HUDEP-2 (cell line): ENCODE results near the gene C4orf17.

Source experiments
- DNase-seq, 76 experiments: peaks; one replicate each; lab custom pipeline; 2025; ENCODE audit not compliant: unreplicated experiment in 76 of 76; lab: John Stamatoyannopoulos, UW

C4orf17 gene

GRCh38 chr4:99536271-99536670 is 25.4 kb downstream of the C4orf17 start:
- DNase-seq, result no peak

GRCh38 chr4:99536848-99537247 is 26.0 kb downstream of the C4orf17 start:
- DNase-seq, result no peak

- DNase-seq, result no peak
These were observed 26.9 kb downstream of the C4orf17 start for GRCh38 chr4:99537674-99538073.

- DNase-seq, result no peak
These were observed 29.6 kb downstream of the C4orf17 start for GRCh38 chr4:99540277-99540939.

- no peak for DNase-seq
These were observed 42.1 kb downstream of the C4orf17 start for GRCh38 chr4:99552872-99553271.

GRCh38 chr4:99563310-99564186 is 52.7 kb downstream of the C4orf17 start, which contains the start of gene TRMT10A:
Gene TRMT10A (minus strand): TSS chr4:99564039. CDS start chr4:99559338, 4,701 bp downstream.
- peak; percentile 48 to 96 (median 91) for DNase-seq

- no peak for DNase-seq
These were observed 54.1 kb downstream of the C4orf17 start for GRCh38 chr4:99564921-99565320.

GRCh38 chr4:99571883-99572282 is 61.1 kb downstream of the C4orf17 start:
- DNase-seq, result no peak

GRCh38 chr4:99572527-99573240 is 61.9 kb downstream of the C4orf17 start:
- DNase-seq, result no peak

- DNase-seq, result no peak
These were observed 63.0 kb downstream of the C4orf17 start for GRCh38 chr4:99573735-99574368.

GRCh38 chr4:99574530-99575324 is 63.9 kb downstream of the C4orf17 start, which contains the start of gene MTTP:
Gene MTTP (plus strand): TSS chr4:99574824. CDS start chr4:99574910, 86 bp downstream.
- no peak for DNase-seq

- DNase-seq, result no peak
These were observed 67.9 kb downstream of the C4orf17 start for GRCh38 chr4:99578714-99579113.

- DNase-seq, result no peak
These were observed 74.7 kb downstream of the C4orf17 start for GRCh38 chr4:99585516-99585915.

GRCh38 chr4:99586322-99586721 is 75.5 kb downstream of the C4orf17 start:
- no peak for DNase-seq

GRCh38 chr4:99586797-99587196 is 76.0 kb downstream of the C4orf17 start:
- no peak for DNase-seq

- DNase-seq, result no peak
These were observed 76.5 kb downstream of the C4orf17 start for GRCh38 chr4:99587309-99587708.

- DNase-seq, result no peak
These were observed 77.0 kb downstream of the C4orf17 start for GRCh38 chr4:99587803-99588202.

- DNase-seq, result no peak
These were observed 80.9 kb downstream of the C4orf17 start for GRCh38 chr4:99591757-99592156.
